ENCODE data around the gene SFR1.

- TF ChIP-seq CTCF (IDR thresholded peaks at IDR 0.05 in 8 of 11, conservative IDR thresholded peaks at IDR 0.05 in 3 of 11) (no peak), POLR2A (IDR thresholded peaks at IDR 0.05) (no peak), POLR2AphosphoS5 (IDR thresholded peaks at IDR 0.05) (no peak)
Measured at GRCh38 chr10:104117839-104118323, 4.1 kb upstream of the SFR1 start.

All from spleen (tissue), 7 donors.